ENCODE data around the gene IFT81.
"Not testable (repeated sequence)": the region's sequence is repeated elsewhere in the genome, so short reads cannot be mapped to it uniquely, and the experiment has no call there.

IFT81 gene

DNA sequence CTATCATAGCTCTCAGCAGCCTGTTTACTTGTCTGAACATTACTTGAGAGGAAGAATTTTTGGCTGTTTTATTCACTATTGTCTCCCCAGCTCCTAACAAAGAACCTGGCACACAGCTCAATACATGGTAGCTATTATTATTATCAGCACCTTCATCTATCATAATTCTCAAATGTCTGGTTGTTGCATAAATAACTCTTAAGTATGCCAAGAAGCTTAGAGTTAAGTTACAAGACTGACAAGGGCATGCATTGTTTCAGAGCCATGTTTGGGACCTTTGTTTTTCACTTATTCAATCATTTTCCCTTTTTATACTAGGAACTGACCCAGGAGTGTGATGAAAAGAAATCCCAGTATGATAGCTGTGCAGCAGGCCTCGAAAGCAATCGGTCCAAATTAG is 79.4 kb downstream of the IFT81 start:
- DNase-seq (ENCODE audit: low read depth, low spot score), result no peak

DNA sequence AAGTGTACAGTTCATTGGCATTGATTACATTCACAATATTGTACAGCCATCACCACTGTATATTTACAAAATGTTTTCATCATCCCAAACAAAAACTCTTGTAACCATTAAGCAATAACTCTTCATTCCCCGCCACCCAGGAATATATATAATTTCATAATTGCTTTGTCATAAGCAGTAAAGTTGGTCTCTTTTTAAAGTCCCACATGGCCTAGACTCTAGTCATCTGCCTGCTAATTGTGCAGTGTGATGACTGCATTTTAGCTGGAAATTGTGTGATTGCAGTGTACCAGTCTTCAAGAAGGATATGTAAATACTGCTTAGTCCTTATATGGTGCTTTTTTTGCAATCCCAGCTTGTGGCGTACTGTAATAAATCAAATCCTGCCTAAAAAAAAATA is 81.8 kb downstream of the IFT81 start:
- DNase-seq (ENCODE audit: low read depth, low spot score), result no peak

DNA sequence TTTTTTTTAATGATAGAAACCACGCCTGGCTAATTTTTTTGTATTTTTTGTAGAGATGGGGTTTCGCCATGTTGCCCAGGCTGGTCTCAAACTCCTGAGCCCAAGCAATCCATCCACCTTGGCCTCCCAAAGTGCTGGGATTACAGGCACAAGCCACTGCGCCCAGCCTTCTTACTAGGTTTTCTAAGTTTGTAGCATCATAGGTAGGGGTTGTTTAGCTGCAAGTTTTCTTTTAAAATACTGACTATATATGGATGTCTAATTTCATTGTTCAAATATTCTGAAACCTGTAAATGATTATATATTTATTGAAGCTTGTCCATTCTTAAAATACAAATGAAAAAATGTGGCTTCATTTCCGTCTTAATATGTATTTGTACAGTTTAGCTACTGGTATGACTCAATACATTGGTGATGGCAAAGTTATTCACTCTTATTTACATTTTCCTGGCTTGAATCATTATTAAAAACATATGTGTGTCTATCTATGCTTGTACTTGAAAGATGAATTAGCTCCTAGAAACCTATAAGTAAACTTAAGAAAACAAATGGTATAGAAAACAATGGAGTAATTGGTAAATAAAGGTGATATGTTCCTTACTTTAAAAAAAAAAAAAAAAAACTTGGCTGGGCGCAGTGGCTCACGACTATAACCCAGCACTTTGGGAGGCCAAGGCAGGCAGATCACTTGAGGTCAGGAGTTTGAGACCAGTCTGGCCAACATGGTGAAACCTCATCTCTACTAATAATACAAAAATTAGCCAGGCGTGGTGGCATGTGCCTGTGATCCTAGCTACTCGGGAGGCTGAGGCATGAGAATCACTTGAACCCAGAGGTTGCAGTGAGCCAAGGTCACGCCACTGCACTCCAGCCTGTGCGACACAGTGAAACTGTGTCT is 87.7 kb downstream of the IFT81 start:
- DNase-seq (ENCODE audit: low read depth, low spot score), result not testable (repeated sequence)

DNA sequence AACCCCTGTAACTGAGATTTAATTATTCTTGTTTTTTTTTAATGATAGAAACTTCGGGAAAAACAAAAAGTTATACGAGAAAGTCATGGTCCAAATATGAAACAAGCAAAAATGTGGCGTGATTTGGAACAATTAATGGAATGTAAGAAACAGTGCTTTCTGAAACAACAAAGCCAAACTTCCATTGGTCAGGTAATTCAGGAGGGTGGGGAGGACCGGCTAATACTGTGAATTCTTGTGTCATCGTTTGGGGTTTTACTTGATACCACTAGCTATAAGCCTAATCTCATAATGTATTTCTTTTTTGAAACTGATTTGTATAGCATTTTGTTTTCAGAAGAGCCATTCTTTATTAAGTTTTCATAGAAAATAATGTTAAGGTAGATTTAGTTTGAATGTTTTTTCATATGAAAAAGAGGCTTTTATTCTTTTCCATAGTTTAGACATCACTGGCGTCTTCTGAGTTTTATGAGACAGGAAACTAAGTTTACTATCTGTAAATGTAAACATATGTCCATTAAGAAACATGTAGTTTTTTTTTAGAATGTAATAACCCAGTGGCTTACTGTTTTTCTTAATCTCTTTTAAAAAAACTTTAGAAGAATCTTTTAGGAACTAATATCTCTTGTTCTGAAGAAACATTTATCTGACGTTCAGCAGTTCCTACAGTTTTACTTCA is 94.0 kb downstream of the IFT81 start:
- no peak for DNase-seq (ENCODE audit: low read depth, low spot score)

DNA sequence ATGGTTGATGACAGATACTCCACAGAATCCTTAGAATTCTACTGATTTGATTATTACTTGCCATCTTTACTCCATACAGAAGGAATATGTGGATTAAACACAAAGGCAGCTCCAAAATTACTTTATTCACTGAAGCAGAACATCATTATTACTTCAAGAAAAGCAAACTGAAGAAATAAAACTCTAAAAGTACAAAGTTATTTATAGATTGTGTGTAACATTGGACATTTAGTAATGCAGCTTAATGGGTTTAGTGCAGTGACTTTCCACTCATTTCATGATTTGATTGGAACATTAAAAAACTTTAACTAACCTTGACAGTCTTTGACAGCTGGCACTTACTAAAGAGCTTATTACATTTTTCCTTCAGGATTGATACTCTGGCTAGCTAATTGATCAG is 97.9 kb downstream of the IFT81 start:
- no peak for DNase-seq (ENCODE audit: low read depth, low spot score)

DNA sequence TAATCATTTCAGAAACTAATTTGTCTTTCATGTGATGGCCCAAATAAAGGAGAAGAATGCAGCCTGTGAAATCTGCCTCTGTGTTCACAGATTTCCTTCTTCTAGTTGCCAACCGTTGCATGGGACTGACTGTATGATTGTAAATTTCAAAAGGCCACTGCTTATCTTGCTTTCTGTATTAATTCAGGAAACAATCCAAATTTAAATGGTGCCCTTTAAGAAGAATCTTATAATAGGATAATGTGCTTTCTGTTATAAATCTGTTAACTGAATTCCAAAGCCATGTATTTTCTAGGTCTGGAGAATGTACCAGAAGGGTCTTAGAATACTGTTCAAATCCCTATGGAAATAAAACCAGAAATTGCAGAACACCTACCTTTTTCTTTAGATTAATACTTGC is 98.3 kb downstream of the IFT81 start:
- DNase-seq (ENCODE audit: low read depth, low spot score), result no peak

DNA sequence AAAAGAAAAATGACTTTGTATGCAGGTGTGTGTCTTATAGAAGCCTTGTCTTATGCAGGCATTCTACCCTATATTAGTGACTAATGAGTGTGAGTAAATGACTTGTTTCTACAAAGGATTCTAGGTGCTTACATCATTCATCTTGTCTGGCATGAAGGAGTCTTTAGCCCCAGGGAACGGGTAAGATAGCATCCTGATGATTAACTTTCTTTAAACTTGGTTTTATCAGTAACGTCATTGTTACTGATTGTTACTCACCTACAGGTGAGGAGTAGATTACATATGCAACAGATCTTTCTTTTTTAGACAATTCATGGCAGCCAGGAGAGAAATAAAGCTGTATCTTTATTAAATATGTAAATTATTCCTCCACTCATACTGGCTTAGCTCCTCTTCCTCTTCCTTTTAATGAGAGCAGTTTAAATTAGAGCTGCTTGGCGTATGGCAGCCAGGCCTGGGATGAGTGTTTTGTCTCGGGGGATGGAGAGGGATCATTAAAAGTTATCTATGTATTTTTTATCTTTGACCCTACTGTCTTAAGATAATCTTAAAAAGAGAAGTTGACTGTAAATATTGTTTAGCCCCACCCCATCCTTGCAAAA is 99.7 kb downstream of the IFT81 start:
- no peak for DNase-seq (ENCODE audit: low read depth, low spot score)

DNA sequence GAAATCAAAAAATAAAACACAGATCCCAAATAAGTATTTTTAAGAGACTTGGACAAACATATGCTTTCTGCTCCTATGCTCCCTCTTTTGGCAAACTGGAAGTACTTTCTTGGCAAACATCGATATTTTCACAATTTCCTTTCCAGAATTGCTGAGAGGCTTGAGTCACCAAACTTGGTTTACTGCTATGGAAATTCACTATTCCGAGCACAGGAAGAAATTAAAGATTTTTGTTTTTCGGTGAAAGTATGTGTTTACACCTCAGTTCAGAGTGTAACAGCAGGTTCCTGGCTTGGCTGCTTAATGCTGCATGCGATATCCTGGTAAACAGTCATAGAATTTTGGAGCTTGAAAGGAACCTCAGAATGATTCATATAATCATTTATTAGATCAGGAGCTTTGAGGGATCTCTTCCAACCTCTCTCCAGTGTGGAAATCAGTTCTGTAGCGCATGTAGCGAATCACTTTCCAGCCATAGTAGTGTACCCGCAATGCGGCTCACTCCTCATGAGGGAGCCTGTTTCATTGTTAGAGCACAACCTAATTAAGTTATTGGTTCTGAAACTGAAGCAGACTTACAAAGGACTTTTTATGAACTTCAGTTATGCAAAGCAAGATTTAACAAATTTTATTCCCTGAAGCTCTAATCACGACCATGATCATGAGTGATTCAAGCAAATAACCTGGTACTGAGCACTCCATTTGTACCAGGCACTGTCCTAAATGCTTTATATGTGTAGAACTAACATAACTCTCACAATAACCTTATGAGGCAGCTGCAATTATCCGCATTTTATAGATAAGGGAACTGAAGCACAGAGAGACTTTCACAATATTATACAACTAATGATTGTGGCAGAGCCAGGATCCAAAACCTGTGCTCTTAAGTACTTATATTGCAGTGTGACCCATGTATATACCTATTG is 100.5 kb downstream of the IFT81 start:
- no peak for DNase-seq (ENCODE audit: low read depth, low spot score)

DNA sequence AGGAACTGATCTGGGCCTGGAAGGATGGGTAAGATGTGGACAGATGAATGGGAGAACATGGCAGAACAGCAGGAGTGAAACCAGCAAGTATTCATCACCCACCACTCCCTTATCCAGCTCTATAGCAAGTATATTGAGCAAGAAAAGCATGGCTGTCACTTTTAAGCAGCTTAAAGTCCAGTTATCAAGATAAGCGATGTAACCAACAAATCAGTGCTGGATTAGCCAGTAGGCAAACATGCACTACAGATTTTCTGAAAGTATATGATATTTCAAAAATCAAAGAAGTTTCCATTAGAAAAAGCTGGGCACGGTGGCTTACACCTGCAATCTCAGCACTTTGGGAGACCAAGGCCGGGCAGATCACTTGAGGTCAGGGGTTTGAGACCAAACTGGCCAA is 103.0 kb downstream of the IFT81 start:
- no peak for DNase-seq (ENCODE audit: low read depth, low spot score)

DNA sequence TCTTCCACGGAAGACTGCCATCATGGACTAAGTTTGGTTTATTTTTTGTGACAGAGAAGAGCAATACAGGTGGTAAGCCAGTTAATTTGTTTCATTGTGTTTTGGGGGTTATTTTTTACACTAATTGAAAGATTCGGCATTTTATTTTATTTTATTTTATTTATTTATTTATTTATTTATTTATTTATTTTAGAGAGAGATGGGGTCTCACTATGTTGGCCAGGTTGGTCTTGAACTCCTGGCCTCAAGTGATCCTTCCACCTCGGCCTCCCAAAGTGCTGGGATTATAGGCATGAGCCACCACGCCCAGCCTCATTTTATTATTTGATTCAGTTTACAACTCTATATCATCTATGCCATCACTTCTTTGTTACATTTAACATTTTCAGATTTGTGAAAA is 104.2 kb downstream of the IFT81 start:
- not testable (repeated sequence) for DNase-seq (ENCODE audit: low read depth, low spot score)

DNA sequence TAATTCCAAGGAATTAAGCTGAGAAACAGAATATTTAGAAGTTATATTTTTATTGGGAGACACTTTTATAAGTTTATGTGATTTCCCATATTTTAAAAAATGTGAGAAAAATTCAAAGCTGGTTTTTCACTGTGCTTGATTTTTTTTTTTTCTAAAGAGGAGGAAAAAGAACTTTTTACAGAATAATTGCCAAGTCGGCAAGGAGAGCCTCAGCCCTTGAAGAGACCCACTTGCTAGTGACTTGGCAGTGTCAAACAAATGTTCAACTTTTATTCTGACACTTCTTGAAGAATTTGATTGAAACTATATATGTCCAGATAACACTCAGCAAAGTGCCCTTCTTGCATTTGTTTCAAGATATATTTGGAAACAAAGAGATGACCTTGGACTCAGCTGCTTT is 104.6 kb downstream of the IFT81 start:
- no peak for DNase-seq (ENCODE audit: low read depth, low spot score)

DNA sequence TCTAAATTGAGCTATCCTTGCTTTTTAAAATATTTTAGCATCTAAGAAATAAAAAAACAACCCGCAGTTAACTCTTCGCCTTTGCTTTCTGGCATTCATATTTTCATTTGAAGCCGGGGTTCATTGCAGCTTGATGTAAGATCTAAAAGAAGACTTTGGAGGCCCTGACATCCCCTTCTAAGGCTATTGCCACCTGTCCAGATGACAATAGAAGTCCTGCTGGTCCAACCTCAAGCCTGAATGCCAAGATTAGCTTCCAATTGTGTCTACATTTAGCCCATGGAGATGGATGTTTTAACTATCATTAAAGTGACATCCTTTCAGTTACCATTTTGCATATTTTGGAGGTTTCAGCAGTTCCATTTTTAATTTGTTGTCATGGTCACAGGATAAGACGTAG is 105.3 kb downstream of the IFT81 start:
- DNase-seq (ENCODE audit: low read depth, low spot score), result no peak

DNA sequence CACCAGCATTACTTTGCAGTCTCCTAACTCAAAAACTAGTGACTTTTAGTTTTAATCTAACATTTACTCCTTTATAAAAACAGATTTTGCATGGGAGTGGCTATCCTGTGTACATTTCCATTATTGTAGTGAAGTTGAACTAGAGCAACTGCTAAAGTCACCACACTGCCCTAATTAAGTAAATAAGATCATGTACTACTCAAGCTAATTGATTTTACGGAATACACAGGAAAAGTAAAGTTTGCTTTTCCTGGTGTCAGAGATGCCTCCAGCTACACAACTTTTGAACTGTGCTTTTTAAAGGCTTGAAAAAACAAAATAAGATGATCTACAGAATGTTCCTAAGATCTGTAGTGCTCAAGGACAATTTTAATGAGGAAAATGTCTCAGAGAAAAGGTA is 106.5 kb downstream of the IFT81 start:
- no peak for DNase-seq (ENCODE audit: low read depth, low spot score)

DNA sequence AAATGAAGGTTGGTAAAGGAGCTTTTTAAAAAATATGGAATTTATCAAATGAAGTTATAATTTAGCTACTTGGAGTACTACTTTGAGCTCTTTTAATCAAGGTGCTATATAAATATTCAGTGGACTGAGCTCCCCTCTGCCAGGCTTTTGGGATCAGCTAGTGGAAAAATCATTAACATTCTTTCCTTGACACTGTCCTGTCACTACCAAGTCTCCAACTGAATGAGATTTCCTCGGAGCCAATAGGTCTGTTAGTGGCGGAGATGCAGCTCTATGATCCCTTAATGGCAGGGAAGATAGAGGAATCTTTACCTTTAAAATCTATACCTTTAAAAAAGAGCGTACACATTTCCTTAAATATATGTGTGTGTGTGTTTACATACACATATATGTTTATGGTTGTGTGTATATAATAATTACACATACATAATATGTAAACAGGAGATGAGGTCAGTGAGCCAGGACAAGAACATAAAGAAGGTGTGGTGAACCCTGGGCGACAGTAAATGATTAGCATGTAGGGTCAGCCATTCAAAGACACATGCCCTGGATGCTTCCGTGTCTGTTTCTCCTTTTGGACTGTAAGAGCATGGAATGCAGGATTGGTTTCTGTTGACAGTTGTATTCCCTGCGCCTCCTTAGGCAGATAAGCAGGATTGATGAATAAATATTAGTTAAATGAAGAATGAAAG is 109.2 kb downstream of the IFT81 start:
- DNase-seq (ENCODE audit: low read depth, low spot score), result no peak

DNA sequence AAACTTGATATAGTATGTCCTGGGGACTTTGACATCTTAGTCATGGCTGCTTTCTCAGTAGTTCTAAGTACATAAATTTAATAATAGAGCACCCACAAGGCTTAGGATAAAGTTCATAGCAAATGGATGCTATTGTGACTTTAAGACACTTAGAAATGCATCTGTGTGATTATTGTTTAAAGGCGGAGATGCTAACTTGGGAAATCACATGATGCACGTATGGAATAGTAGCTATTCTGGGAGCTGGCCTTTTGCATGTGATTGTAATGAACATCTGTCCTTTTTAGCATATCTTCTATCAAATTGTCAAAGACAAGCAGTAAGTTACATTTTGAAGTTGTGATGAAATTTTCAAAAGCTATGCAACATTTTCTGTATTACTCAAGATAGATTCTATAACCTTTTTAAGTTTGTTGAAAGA is 110.2 kb downstream of the IFT81 start:
- no peak for DNase-seq (ENCODE audit: low read depth, low spot score)

DNA sequence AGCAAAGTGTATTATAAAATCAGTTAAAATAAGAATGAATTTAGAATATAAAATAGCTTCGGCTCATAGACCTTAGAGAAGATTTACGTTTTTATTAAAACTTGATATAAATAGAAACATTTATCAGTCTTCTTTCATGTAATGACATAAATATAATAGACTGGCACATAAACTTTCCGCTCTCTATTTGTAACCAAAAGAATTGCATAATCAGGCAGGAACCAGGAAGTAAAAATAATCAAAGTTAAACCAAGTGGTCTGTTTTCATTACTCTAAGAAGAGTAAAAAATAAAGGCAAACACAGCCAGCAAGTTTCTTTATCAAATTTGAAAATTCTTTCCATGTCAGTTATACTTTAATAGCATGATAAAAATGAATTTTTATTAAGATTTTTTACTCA is 110.6 kb downstream of the IFT81 start:
- no peak for DNase-seq (ENCODE audit: low read depth, low spot score)

DNA sequence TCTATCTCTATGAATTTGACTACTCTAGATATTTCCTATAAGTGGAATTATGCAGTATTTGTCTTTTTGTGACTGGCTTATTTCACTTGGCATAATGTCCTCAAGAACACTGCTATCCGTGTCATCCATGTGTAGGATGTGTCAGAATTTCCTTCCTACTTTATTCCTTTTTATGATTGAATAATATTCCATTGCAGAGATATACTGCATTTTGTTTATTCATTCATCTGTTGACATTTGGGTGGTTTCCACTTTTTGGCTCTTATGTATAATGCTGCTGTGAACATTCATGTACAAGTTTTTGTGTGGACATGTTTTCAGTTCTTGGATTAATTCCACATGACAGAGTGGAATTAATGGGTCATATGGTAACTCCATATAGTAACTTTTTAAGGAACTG is 111.2 kb downstream of the IFT81 start:
- DNase-seq (ENCODE audit: low read depth, low spot score), result no peak

DNA sequence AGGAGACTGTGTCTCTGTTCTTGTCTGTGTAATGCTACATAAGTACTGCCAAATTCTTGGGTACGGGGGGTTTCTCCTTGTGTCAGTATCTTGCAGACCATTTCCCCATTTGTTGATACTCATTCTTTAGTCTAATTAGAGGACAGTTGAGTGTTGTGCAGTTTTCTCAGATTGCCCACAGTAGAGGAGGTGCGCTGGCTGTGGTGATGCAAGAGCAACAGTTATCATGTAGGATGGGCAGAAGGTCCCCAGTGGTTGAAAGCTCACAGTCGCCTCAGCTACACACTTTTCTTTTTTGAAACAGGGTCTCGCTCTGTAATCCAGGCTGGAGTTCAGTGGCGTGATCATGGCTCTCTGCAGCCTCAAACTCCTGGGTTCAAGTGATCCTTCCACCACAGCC is 119.1 kb downstream of the IFT81 start:
- no peak for DNase-seq (ENCODE audit: low read depth, low spot score)

DNA sequence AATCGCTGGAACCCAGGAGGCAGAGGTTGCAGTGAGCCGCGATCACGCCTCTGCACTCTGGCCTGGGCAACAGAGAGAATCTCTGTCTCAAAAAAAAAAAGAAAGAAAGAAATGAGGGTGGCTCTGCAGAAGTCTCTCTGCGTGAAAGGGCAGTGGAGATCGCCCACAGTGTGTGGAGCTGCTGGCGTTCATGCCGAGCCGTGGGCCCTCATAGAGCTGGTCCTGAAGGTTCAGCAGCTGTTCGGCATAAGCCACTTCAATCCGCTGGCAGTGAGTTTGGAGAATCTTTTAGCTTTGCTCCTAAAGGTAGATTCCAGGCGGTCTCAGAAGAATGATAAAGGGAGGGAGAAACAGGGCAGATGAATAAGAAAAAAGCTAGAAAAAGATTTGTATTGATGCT is 120.2 kb downstream of the IFT81 start:
- no peak for DNase-seq (ENCODE audit: low read depth, low spot score)

DNA sequence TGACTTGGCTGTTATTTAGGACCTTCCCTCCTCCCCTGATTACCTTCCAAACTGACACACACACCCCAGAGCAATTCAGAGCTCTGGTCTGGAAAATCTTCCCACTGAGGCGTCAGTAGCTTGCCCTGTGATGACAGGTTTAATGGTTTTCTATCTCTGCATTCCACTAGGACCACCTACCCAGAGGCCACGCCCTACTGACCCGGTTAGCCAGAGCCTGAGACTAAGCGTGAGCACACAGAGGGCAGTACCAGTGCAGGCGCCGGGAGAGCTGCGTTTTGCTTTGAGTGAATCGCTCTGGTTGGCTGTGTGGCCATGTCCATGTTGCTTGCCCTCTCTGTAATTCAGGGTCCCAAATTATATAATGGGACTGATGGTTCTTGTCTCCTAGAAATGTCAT is 120.7 kb downstream of the IFT81 start:
- DNase-seq (ENCODE audit: low read depth, low spot score), result no peak

DNA sequence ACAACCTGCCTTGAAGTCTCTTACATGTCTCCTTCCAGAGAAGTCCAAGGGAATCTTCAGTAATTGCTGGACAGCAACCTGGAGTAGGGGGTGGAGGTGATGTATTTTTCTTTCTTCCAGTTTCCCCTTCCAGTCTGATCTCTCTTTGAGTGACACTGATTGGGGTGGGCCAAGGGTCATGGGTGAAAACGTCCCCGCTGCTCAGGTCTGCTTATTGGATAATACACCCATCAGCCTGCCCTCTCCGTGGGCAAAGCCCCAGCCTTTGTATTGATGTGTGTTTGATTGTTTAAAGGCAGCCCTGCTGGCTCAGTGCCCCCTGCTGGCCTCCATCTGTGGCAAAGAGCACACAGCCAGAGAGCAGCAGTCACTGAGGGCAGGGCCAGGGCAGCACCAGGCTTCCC is 121.2 kb downstream of the IFT81 start:
- DNase-seq (ENCODE audit: low read depth, low spot score), result peak; percentile 20
